NCI-H128 (cell line): ENCODE results near the gene LARGE1.

ENCODE experiments used
- DNase-seq: peaks from one replicate; lab custom pipeline; 2025; ENCODE audit not compliant: unreplicated experiment; lab: John Stamatoyannopoulos, UW

The LARGE1 gene

GRCh38 chr22:33920197-33920540 is at the start of gene LARGE1:
LARGE1 (minus strand) TSS chr22:33920476.
- DNase-seq, result no peak

- DNase-seq, result no peak
Observed at GRCh38 chr22:33969045-33969444, 48.8 kb upstream of the LARGE1 start.

- no peak for DNase-seq
Observed at GRCh38 chr22:33964121-33964520, 43.8 kb upstream of the LARGE1 start.

- no peak for DNase-seq
Observed at GRCh38 chr22:33962409-33962808, 42.1 kb upstream of the LARGE1 start.

GRCh38 chr22:33958741-33959140 is 38.5 kb upstream of the LARGE1 start:
- no peak for DNase-seq

GRCh38 chr22:33957086-33957485 is 36.8 kb upstream of the LARGE1 start:
- no peak for DNase-seq

- DNase-seq, result no peak
Observed at GRCh38 chr22:33952776-33953175, 32.5 kb upstream of the LARGE1 start.

GRCh38 chr22:33940741-33941140 is 20.5 kb upstream of the LARGE1 start:
- DNase-seq, result no peak

- no peak for DNase-seq
Observed at GRCh38 chr22:33932997-33933396, 12.7 kb upstream of the LARGE1 start.

- DNase-seq, result no peak
Observed at GRCh38 chr22:33931406-33931805, 11.1 kb upstream of the LARGE1 start.

GRCh38 chr22:33927752-33928151 is 7.5 kb upstream of the LARGE1 start:
- DNase-seq, result no peak

- no peak for DNase-seq
Observed at GRCh38 chr22:33925194-33925593, 4.9 kb upstream of the LARGE1 start.

- DNase-seq, result no peak
Observed at GRCh38 chr22:33923660-33924246, 3.5 kb upstream of the LARGE1 start.

- no peak for DNase-seq
Observed at GRCh38 chr22:33923033-33923432, 2.8 kb upstream of the LARGE1 start.

GRCh38 chr22:33922349-33922681 is 2.0 kb upstream of the LARGE1 start:
- no peak for DNase-seq

GRCh38 chr22:33921525-33922348 is 1.5 kb upstream of the LARGE1 start:
- peak; percentile 44 for DNase-seq

GRCh38 chr22:33920927-33921524 is 750 bp upstream of the LARGE1 start:
- DNase-seq, result peak; percentile 74

GRCh38 chr22:33919391-33920196 is 682 bp downstream of the LARGE1 start:
- no peak for DNase-seq

GRCh38 chr22:33918676-33919365 is 1.5 kb downstream of the LARGE1 start:
- no peak for DNase-seq

GRCh38 chr22:33917744-33918406 is 2.4 kb downstream of the LARGE1 start:
- DNase-seq, result no peak

GRCh38 chr22:33914699-33915098 is 5.6 kb downstream of the LARGE1 start:
- DNase-seq, result no peak
